Effector memory CD4-positive, alpha-beta T cell (primary cell): Measurements from ENCODE around the gene EDN2.

Experiments
- DNase-seq, 3 donors: peaks; one replicate each; pipeline ENCODE4 v3.0.0-alpha.2; 2020
- H3K27ac ChIP-seq: 2 replicates; pipeline ENCODE4 v1.7.0; 2013; ENCODE audit warnings: mild to moderate bottlenecking, low read length, moderate library complexity; ENCODE audit not compliant: insufficient read depth, poor library complexity, severe bottlenecking
- H3K27me3 ChIP-seq: replicated peaks from 2 replicates; pipeline ENCODE4 v1.7.0; 2013; ENCODE audit warnings: mild to moderate bottlenecking, low read length; ENCODE audit not compliant: insufficient read depth, control insufficient read depth, poor library complexity, severe bottlenecking
- H3K36me3 ChIP-seq: 2 replicates; pipeline ENCODE4 v1.7.0; 2013; ENCODE audit warnings: mild to moderate bottlenecking, low read length, moderate library complexity; ENCODE audit not compliant: control insufficient read depth, insufficient read depth
- H3K4me1 ChIP-seq: 2 replicates; pipeline ENCODE4 v1.7.0; 2013; ENCODE audit warnings: low read length, mild to moderate bottlenecking; ENCODE audit not compliant: control insufficient read depth, insufficient read depth, poor library complexity, severe bottlenecking
- H3K4me3 ChIP-seq: 2 replicates; pipeline ENCODE4 v1.7.0; 2013; ENCODE audit warnings: low read length, low read depth, mild to moderate bottlenecking; ENCODE audit not compliant: insufficient read depth, poor library complexity, severe bottlenecking
- H3K9me3 ChIP-seq: 2 replicates; pipeline ENCODE4 v1.7.0; 2013; ENCODE audit warnings: mild to moderate bottlenecking, low read length, moderate library complexity; ENCODE audit not compliant: control insufficient read depth

The EDN2 gene

GRCh38 chr1:41526956-41527561 lies 42.6 kb upstream of the EDN2 start:
- H3K36me3 ChIP-seq = no peaks in the 10 kb centered on the region
- H3K4me3 ChIP-seq = no peak overlapping the region
- no peak overlapping the region for H3K27ac ChIP-seq
- H3K27me3 ChIP-seq = no peaks in the 10 kb centered on the region
- no peaks in the 10 kb centered on the region for H3K4me1 ChIP-seq
- DNase-seq = no peak
- H3K9me3 ChIP-seq = no peaks in the 10 kb centered on the region

GRCh38 chr1:41525891-41526587 lies 41.6 kb upstream of the EDN2 start:
- H3K4me1 ChIP-seq = no peaks in the 10 kb centered on the region

GRCh38 chr1:41524676-41525675 lies 40.5 kb upstream of the EDN2 start:
- no peak for DNase-seq
- no peaks in the 10 kb centered on the region for H3K36me3 ChIP-seq
- H3K4me1 ChIP-seq = no peaks in the 10 kb centered on the region
- no peak overlapping the region for H3K27ac ChIP-seq
- H3K4me3 ChIP-seq = no peak overlapping the region
- no peaks in the 10 kb centered on the region for H3K27me3 ChIP-seq
- no peaks in the 10 kb centered on the region for H3K9me3 ChIP-seq

More at GRCh38 chr1:41525891-41526587, 41.6 kb upstream of the EDN2 start:
- no peaks in the 10 kb centered on the region for H3K27me3 ChIP-seq
- no peak overlapping the region for H3K4me3 ChIP-seq
- DNase-seq = no peak
- H3K36me3 ChIP-seq = no peaks in the 10 kb centered on the region
- no peak overlapping the region for H3K27ac ChIP-seq
- no peaks in the 10 kb centered on the region for H3K9me3 ChIP-seq

- Histone ChIP-seq H3K27ac (no peak overlapping the region), H3K4me3 (no peak overlapping the region), H3K9me3 (no peaks in the 10 kb centered on the region), H3K4me1 (no peaks in the 10 kb centered on the region), H3K27me3 (no peaks in the 10 kb centered on the region), H3K36me3 (no peaks in the 10 kb centered on the region)
- DNase-seq = no peak
Measured at GRCh38 chr1:41523949-41524675, 39.6 kb upstream of the EDN2 start.

- Histone ChIP-seq H3K9me3 (no peaks in the 10 kb centered on the region), H3K27me3 (no peaks in the 10 kb centered on the region), H3K4me3 (no peak overlapping the region), H3K36me3 (no peaks in the 10 kb centered on the region), H3K4me1 (no peaks in the 10 kb centered on the region), H3K27ac (no peak overlapping the region)
- no peak for DNase-seq
Measured at GRCh38 chr1:41523071-41523470, 38.6 kb upstream of the EDN2 start.

- no peak for DNase-seq
- Histone ChIP-seq H3K27ac (no peak overlapping the region), H3K27me3 (no peaks in the 10 kb centered on the region), H3K36me3 (no peaks in the 10 kb centered on the region), H3K4me1 (no peaks in the 10 kb centered on the region), H3K9me3 (no peaks in the 10 kb centered on the region), H3K4me3 (no peak overlapping the region)
Measured at GRCh38 chr1:41521766-41522165, 37.3 kb upstream of the EDN2 start.

GRCh38 chr1:41520951-41521752 lies 36.7 kb upstream of the EDN2 start:
- Histone ChIP-seq H3K36me3 (no peaks in the 10 kb centered on the region), H3K4me1 (peaks cover 4% of the 10 kb centered on the region), H3K9me3 (no peaks in the 10 kb centered on the region), H3K27ac (no peak overlapping the region), H3K27me3 (no peaks in the 10 kb centered on the region), H3K4me3 (no peak overlapping the region)
- DNase-seq = no peak

- no peaks in the 10 kb centered on the region for H3K9me3 ChIP-seq
- no peak overlapping the region for H3K4me3 ChIP-seq
- no peaks in the 10 kb centered on the region for H3K27me3 ChIP-seq
- no peak for DNase-seq
- H3K36me3 ChIP-seq = no peaks in the 10 kb centered on the region
- H3K27ac ChIP-seq = no peak overlapping the region
- peaks cover 4% of the 10 kb centered on the region for H3K4me1 ChIP-seq
Measured at GRCh38 chr1:41519667-41520066, 35.2 kb upstream of the EDN2 start.

GRCh38 chr1:41518471-41518870 lies 34.0 kb upstream of the EDN2 start:
- DNase-seq = no peak

More at GRCh38 chr1:41518471-41518870, 34.0 kb upstream of the EDN2 start:
- no peaks in the 10 kb centered on the region for H3K9me3 ChIP-seq
- H3K27me3 ChIP-seq = no peaks in the 10 kb centered on the region
- peaks cover 4% of the 10 kb centered on the region for H3K4me1 ChIP-seq
- H3K4me3 ChIP-seq = no peak overlapping the region
- no peak overlapping the region for H3K27ac ChIP-seq
- H3K36me3 ChIP-seq = no peaks in the 10 kb centered on the region
